ENCODE results near the gene TMEM143.
"Not testable (repeated sequence)": the region's sequence is repeated elsewhere in the genome, so short reads cannot be mapped to it uniquely, and the experiment has no call there.

The TMEM143 gene

GRCh38 chr19:48325265-48325910 lies 38.4 kb downstream of the TMEM143 start, which contains the start of gene EMP3:
Gene EMP3, plus strand, starts transcription at chr19:48325552. Its CDS starts 1,293 bp downstream, at chr19:48326845.
- peak; percentile 86 for DNase-seq

- peak; percentile 96 for DNase-seq
Measured at GRCh38 chr19:48321622-48322591, 41.8 kb downstream of the TMEM143 start.

GRCh38 chr19:48321372-48321621 lies 42.4 kb downstream of the TMEM143 start:
- peak; percentile 75 for DNase-seq

DNA sequence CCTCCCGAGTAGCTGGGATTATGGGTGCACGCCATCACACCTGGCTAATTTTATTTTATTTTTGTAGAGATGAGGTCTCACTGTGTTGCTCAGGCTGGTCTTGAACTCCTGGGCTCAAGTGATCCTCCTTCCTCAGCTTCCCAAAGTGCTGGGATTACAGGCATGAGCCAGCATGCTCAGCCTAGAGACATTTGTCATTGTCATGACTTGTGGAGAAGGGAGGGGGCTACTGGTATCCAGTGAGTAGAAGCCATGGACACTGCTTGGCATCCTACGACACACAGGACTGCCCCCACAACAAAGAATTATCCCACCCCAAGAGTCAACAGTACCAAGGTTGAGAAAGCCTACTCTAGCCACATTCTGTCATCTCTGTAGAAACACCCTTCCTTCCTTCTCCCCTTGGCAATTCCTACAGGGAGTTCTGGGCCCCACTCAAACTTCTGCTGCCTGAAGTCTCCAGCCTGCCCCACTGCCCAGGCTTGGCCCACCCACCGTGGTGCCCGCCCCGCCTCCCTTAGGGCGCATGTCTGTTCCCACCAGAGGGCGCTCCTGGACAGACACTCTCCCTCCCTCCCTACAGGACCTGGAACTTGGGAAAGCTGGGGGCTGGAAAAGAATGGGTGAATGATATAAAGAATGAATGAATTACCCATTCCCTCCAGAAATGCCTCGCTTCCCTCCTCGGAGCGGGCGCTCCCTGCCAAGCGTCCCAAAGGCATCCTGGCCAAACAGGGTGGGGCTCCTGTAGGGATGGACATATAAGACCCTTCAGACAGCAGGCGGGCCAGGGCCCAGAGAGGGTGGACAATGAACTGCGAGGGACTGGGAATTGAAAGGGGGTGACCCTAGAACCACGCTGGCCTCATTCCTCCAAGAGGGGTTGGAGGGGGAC lies 43.8 kb downstream of the TMEM143 start:
- peak; percentile 64 for DNase-seq

- DNase-seq = no peak
Measured at GRCh38 chr19:48318286-48318987, 45.3 kb downstream of the TMEM143 start.

DNA sequence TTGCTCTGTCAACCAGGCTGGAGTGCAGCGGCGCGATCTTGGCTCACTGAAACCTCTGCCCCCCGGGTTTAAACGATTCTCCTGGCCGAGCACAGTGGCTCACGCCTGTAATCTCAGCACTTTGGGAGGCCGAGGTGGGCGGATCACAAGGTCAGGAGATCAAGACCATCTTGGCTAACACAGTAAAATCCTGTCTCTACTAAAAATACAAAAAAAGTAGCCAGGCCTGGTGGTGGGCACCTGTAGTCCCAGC lies 46.1 kb downstream of the TMEM143 start:
- DNase-seq = not testable (repeated sequence)

DNA sequence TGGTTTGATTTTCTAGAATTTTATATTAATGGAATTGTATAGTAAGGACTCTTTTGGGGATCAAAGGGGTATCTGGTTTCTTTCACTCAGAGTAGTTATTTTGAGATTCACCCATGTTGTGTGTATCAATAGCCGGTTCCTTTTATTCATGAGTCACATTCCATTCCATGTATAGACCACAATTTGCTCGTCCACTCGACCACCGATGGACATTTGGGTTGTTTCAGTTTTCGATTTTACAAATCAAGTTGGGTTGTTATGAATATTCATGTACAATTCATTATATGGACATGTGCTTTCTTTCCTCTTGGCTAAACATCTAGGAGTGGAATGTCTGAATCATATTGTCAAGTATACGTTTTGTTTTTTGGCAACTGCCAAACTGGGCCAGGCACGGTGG lies 48.0 kb downstream of the TMEM143 start:
- no peak for DNase-seq

DNA sequence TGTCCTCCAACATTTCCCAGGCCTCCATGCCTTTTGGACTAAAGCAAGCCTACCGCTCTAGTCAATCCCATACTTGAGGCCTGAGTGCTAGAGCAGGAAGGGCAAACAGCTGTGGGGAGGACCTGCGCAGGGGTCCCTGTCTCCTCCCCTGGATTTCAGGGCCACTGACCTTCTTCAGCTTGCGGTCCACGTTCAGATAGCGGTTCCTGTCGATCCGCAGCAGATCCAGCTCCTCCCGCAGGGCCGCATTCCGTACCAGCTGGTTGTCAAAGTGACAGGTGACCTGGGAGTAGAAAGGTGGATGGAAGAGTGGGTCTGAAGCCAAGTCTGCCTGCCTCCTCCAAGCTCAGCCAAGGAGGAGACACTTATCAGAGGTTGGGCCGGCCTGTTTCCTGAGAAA lies 52.4 kb downstream of the TMEM143 start:
- DNase-seq = no peak

DNA sequence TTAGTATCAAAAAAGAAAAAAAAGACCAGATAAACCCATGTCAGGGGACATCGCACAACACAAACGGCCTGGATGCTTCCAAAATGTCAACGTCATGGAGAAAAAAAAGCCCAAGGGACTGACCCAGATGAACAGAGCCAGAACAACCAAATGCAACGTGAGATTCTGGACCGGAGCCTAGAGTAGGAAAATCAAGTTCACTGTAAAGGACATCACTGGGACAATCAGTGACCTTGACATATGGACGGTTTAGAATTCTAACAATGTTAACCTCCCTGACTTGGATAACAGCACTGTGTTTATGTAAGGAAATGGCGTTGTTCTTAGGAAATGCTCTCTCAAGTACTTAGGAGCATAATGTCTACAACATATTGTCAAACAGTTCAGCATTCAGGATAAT lies 53.5 kb downstream of the TMEM143 start:
- no peak for DNase-seq

- DNase-seq = not testable (repeated sequence)
Measured at GRCh38 chr19:48309731-48310130, 54.0 kb downstream of the TMEM143 start.

- DNase-seq = no peak
Measured at GRCh38 chr19:48308631-48309586, 54.8 kb downstream of the TMEM143 start.

GRCh38 chr19:48303866-48304265 lies 59.9 kb downstream of the TMEM143 start:
- DNase-seq = no peak

DNA sequence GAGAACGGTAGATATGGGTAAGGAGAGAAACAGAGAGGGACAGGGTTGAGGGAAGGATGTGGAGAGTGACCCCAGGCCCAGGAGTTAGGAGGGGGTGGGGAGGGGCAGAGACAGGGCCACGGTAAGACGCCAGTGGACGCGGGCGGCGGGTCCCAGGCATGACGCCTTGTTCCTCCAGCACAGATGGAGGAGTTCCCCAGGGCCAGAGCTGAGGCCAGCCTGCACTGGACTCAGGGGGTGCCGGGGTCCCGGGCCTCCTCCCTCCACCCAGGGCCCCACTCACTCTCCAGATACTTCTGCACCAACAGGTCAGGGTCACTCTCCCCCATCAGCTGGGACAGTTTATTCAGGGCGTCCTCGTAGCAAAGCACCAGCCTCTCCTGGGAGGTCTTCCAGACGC lies 60.4 kb downstream of the TMEM143 start:
- DNase-seq = no peak

- DNase-seq = no peak
Measured at GRCh38 chr19:48302600-48302959, 61.2 kb downstream of the TMEM143 start.

DNA sequence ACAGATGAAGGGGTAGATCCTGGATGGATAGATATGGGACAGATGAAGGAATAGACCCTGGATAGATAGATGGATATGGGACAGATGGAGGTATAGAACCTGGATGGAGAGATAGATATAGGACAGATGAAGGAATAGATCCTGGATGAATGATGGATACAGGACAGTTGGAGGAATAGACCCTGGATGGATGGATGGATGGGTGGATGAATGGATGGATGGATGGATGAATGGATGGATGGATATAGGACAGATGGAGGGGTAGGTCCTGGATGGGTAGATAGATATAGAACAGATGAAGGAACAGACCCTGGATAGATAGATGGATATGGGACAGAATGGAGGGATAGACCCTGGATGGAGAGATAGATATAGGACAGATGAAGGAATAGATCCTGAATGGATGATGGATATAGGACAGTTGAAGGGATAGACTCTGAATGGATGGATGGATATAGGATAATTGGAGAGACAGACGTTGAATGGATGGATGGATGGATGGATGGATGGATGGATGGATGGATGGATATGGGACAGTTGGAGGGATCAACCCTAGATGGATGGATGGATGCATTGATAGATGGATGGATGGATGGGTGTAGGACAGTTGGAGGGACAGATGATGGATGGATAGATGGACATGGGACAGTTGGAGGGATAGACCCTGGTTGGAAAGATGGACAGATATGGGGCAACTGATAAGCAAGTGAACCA lies 61.7 kb downstream of the TMEM143 start:
- no peak for DNase-seq

DNA sequence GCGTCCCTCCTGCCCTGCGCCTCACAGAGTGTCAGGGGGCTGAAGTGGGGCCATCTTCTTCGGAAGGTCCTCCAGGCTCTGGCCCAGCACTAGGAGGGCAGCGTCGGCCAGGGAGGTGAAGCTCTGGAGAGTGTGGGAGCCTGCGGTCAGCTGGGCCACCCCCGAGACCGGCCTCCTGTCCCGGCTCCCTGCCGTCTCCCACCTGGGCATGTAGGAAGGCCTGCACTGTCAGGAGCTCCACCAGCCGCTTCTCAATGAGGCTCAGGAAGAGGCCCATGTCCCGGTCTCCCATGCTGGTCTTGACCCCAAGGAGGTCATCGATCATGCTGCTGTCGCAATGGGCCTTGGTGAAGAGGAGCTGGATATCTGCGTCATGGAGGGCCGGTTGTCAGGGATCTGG lies 65.8 kb downstream of the TMEM143 start:
- DNase-seq = no peak

DNA sequence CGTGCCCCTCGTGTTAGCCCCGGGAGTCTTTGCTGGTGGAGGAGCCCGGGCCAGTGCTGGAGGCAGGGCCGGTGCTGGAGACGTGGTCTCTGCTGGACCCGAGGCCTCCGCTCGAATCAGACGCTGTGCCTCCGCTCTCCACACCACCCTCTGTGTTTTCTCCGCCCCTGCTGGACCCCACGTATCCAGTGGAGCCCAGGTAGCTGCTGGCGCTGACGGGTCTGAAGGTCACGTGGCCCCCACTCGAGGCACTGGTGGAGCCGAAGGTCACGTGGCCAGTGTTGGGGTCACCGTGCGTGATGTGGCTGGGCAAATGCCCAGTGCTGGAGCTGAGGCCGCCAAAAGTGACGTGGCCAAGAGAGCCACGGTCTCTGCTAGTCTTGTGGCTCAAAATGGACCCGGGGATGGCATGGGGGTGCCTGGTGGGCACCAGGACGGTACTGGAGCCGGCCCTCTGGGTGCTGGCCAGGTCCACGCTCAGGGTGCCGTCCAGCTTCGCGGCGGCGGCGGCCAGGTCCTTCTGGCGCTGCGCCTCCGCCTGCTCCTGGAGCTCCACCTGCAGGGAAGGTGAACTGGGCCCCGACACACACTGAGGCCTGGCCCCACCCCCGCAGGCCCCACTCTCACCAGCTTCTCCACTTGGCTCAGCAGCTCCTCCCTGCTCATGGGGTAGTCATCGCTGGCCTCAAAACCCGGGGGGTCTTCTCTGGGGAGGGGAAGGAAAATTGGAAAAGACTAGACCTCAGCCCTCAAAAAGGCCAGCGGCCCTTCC lies 66.6 kb downstream of the TMEM143 start:
- DNase-seq = no peak

DNA sequence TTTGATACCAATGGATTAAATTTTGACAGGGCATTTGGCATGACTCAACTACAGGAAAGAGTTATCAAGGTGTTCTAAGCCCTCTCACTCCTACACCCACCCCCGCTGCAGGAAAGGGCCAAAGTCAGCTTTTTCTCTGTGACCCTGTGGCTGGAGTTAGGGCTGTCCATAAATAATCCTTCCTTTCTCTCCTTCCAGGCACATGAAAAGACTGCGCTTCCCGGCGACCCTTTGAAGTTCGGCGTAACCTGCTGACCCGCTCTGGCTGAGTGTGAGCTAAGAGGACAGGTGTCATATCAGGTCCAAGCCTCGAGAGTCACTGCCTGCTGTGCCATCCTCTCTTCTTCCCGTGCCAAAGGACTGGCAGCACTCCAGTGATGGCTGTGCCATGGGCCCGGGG lies 68.3 kb downstream of the TMEM143 start:
- no peak for DNase-seq

- DNase-seq = peak; percentile 48
Measured at GRCh38 chr19:48292798-48293197, 70.9 kb downstream of the TMEM143 start.

- DNase-seq = not testable (repeated sequence)
Measured at GRCh38 chr19:48291489-48291815, 72.3 kb downstream of the TMEM143 start.
